ENCODE data around the gene FCSK.

FCSK gene

GRCh38 chr16:70529051-70529777 lies 74.8 kb downstream of the FCSK start:
- no peak for DNase-seq

Data from DMS79 treated with DMSO at 0.1 percent for 48 hours (cell line).